ENCODE data around the gene ACACB. TPM values are rescaled to one million over a fixed set of nuclear protein-coding genes. Genes with fewer than 3 reads are reported as not detected.

Gene ACACB
- total RNA-seq, 1 donor from 2014 or later: 1.7 TPM

- Mint-ChIP-seq H3K27me3 (ENCODE audit: unreplicated experiment) (peaks cover 5% of the 10 kb centered on the region), H3K4me3 (ENCODE audit: unreplicated experiment) (no peak overlapping the region), H3K4me1 (ENCODE audit: unreplicated experiment) (peaks cover 8% of the 10 kb centered on the region), H3K36me3 (ENCODE audit: low read depth, unreplicated experiment) (no peaks in the 10 kb centered on the region), H3K27ac (ENCODE audit: unreplicated experiment) (no peak overlapping the region), H3K9me3 (ENCODE audit: unreplicated experiment) (no peaks in the 10 kb centered on the region)
- TF ChIP-seq CTCF (IDR thresholded peaks at IDR 0.05; ENCODE audit: unreplicated experiment): no peak
- DNase-seq (ENCODE audit: low spot score): no peak
Observed at GRCh38 chr12:109113661-109114321, 2.6 kb upstream of the ACACB start.

GRCh38 chr12:109114644-109115043 lies 1.7 kb upstream of the ACACB start:
- H3K27me3 Mint-ChIP-seq (ENCODE audit: unreplicated experiment): peaks cover 5% of the 10 kb centered on the region
- no peak for TF ChIP-seq CTCF (IDR thresholded peaks at IDR 0.05; ENCODE audit: unreplicated experiment)
- no peak overlapping the region for H3K27ac Mint-ChIP-seq (ENCODE audit: unreplicated experiment)
- DNase-seq (ENCODE audit: low spot score): no peak
- H3K36me3 Mint-ChIP-seq (ENCODE audit: low read depth, unreplicated experiment): no peaks in the 10 kb centered on the region
- H3K4me3 Mint-ChIP-seq (ENCODE audit: unreplicated experiment): no peak overlapping the region
- no peaks in the 10 kb centered on the region for H3K9me3 Mint-ChIP-seq (ENCODE audit: unreplicated experiment)
- peaks cover 8% of the 10 kb centered on the region for H3K4me1 Mint-ChIP-seq (ENCODE audit: unreplicated experiment)

GRCh38 chr12:109115404-109115757 lies 1.0 kb upstream of the ACACB start:
- H3K36me3 Mint-ChIP-seq (ENCODE audit: low read depth, unreplicated experiment): no peaks in the 10 kb centered on the region
- H3K4me1 Mint-ChIP-seq (ENCODE audit: unreplicated experiment): peaks cover 7% of the 10 kb centered on the region
- H3K9me3 Mint-ChIP-seq (ENCODE audit: unreplicated experiment): no peaks in the 10 kb centered on the region
- TF ChIP-seq CTCF (IDR thresholded peaks at IDR 0.05; ENCODE audit: unreplicated experiment): no peak
- H3K4me3 Mint-ChIP-seq (ENCODE audit: unreplicated experiment): no peak overlapping the region
- H3K27me3 Mint-ChIP-seq (ENCODE audit: unreplicated experiment): peaks cover 4% of the 10 kb centered on the region
- no peak for DNase-seq (ENCODE audit: low spot score)
- no peak overlapping the region for H3K27ac Mint-ChIP-seq (ENCODE audit: unreplicated experiment)

GRCh38 chr12:109116611-109116949 lies 193 bp downstream of the ACACB start:
- Mint-ChIP-seq H3K9me3 (ENCODE audit: unreplicated experiment) (no peaks in the 10 kb centered on the region), H3K36me3 (ENCODE audit: low read depth, unreplicated experiment) (no peaks in the 10 kb centered on the region), H3K27ac (ENCODE audit: unreplicated experiment) (no peak overlapping the region), H3K4me3 (ENCODE audit: unreplicated experiment) (no peak overlapping the region), H3K27me3 (ENCODE audit: unreplicated experiment) (peaks cover 2% of the 10 kb centered on the region), H3K4me1 (ENCODE audit: unreplicated experiment) (peaks cover 5% of the 10 kb centered on the region)
- no peak for TF ChIP-seq CTCF (IDR thresholded peaks at IDR 0.05; ENCODE audit: unreplicated experiment)
- DNase-seq (ENCODE audit: low spot score): no peak

- Mint-ChIP-seq H3K36me3 (ENCODE audit: low read depth, unreplicated experiment) (no peaks in the 10 kb centered on the region), H3K27ac (ENCODE audit: unreplicated experiment) (no peak overlapping the region), H3K4me3 (ENCODE audit: unreplicated experiment) (no peak overlapping the region), H3K27me3 (ENCODE audit: unreplicated experiment) (peaks cover 2% of the 10 kb centered on the region), H3K9me3 (ENCODE audit: unreplicated experiment) (no peaks in the 10 kb centered on the region), H3K4me1 (ENCODE audit: unreplicated experiment) (peaks cover 5% of the 10 kb centered on the region)
- no peak for TF ChIP-seq CTCF (IDR thresholded peaks at IDR 0.05; ENCODE audit: unreplicated experiment)
- DNase-seq (ENCODE audit: low spot score): no peak
Observed at GRCh38 chr12:109120095-109120494, 3.7 kb downstream of the ACACB start.
